D341Med (cell line): ENCODE measurements around the gene CDKN1A.
"Not testable (repeated sequence)": the region's sequence is repeated elsewhere in the genome, so short reads cannot be mapped to it uniquely, and the experiment has no call there.

Experiments
- DNase-seq: peaks from one replicate; pipeline ENCODE4 v3.0.0; 2012; ENCODE audit warnings: low spot score

CDKN1A gene

GRCh38 chr6:36678488-36679042, at the start of gene CDKN1A:
TSS of gene CDKN1A (plus strand) at chr6:36678714. CDS start at chr6:36684102, 5,388 bp downstream.
- peak; percentile 91 for DNase-seq

- DNase-seq = no peak
Measured at GRCh38 chr6:36629784-36630183, 48.7 kb upstream of the CDKN1A start.

GRCh38 chr6:36631326-36632011, 47.0 kb upstream of the CDKN1A start:
- DNase-seq = peak; percentile 20

GRCh38 chr6:36633370-36633769, 45.1 kb upstream of the CDKN1A start:
- DNase-seq = no peak

GRCh38 chr6:36633915-36634314, 44.6 kb upstream of the CDKN1A start:
- DNase-seq = no peak

- no peak for DNase-seq
Measured at GRCh38 chr6:36634317-36635108, 44.0 kb upstream of the CDKN1A start.

- DNase-seq = no peak
Measured at GRCh38 chr6:36636283-36636682, 42.2 kb upstream of the CDKN1A start.

- no peak for DNase-seq
Measured at GRCh38 chr6:36636687-36637418, 41.7 kb upstream of the CDKN1A start.

GRCh38 chr6:36638579-36638978, 39.9 kb upstream of the CDKN1A start:
- DNase-seq = no peak

GRCh38 chr6:36639171-36639808, 39.2 kb upstream of the CDKN1A start:
- no peak for DNase-seq

- no peak for DNase-seq
Measured at GRCh38 chr6:36641543-36641942, 37.0 kb upstream of the CDKN1A start.

GRCh38 chr6:36642913-36643817, 35.3 kb upstream of the CDKN1A start:
- no peak for DNase-seq

- DNase-seq = no peak
Measured at GRCh38 chr6:36643977-36644376, 34.5 kb upstream of the CDKN1A start.

GRCh38 chr6:36649086-36649485, 29.4 kb upstream of the CDKN1A start:
- DNase-seq = no peak

GRCh38 chr6:36649701-36650484, 28.6 kb upstream of the CDKN1A start:
- no peak for DNase-seq

- no peak for DNase-seq
Measured at GRCh38 chr6:36650848-36651478, 27.6 kb upstream of the CDKN1A start.

- no peak for DNase-seq
Measured at GRCh38 chr6:36651659-36652379, 26.7 kb upstream of the CDKN1A start.

- not testable (repeated sequence) for DNase-seq
Measured at GRCh38 chr6:36654469-36654868, 24.0 kb upstream of the CDKN1A start.
